ENCODE results near the gene R3HCC1L.

The R3HCC1L gene

DNA sequence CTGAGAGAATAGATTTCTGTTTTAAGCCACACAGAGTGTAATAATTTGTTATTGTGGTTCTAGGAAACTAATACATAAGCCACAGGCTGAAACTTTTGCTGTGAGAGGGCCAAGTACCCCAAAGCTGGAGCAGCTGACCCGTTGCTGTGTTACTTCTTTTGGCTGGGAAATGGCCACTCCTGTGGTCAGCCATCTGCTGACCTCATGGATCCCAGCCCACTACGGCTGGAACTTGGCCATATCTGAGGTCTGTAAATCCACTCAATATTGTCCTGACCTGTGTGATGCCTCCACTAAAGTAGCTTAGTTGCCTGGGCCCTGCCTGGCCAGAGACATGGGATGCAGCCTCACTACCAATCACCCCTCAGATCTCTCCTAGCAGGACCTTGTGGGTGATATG, 151.0 kb downstream of the R3HCC1L start:
- Histone ChIP-seq H3K27me3 (ENCODE audit: insufficient read depth, low read length) (no peaks in the 10 kb centered on the region), H3K36me3 (ENCODE audit: insufficient read depth, low read length) (no peaks in the 10 kb centered on the region), H3K4me3 (ENCODE audit: low read length) (no peak overlapping the region), H3K9ac (ENCODE audit: low read depth, low read length) (no peak overlapping the region), H3K27ac (ENCODE audit: low read depth, low read length) (no peak overlapping the region), H3K9me3 (ENCODE audit: insufficient read depth, low read depth, low read length) (no peaks in the 10 kb centered on the region), H3K4me1 (ENCODE audit: insufficient read depth, low read length) (no peaks in the 10 kb centered on the region)
- WGBS = 93% methylated on average over 2 of the region's 2 CpGs

DNA sequence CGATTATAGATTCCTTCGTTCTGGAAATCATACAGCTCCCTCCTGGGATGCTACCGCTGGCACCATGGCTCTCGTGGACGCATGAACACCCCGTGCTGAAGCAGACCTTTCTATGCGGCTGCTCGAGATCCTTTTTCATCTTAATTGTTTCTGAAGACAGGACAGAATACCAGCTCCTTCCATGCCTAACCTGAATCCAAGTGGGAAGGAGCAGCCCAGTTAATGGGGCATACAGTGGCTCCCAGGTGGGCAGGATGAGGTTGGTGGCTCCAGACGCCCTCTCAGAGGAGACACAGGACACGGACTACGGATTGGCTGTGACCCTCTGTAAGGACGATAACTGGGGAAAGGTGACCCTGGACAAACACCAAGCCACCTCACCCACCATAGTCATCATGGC, 152.0 kb downstream of the R3HCC1L start:
- no peaks in the 10 kb centered on the region for H3K36me3 ChIP-seq (ENCODE audit: insufficient read depth, low read length)
- H3K9me3 ChIP-seq (ENCODE audit: insufficient read depth, low read depth, low read length) = no peaks in the 10 kb centered on the region
- H3K27ac ChIP-seq (ENCODE audit: low read depth, low read length) = no peak overlapping the region
- H3K9ac ChIP-seq (ENCODE audit: low read depth, low read length) = no peak overlapping the region
- no peaks in the 10 kb centered on the region for H3K4me1 ChIP-seq (ENCODE audit: insufficient read depth, low read length)
- no peaks in the 10 kb centered on the region for H3K27me3 ChIP-seq (ENCODE audit: insufficient read depth, low read length)
- H3K4me3 ChIP-seq (ENCODE audit: low read length) = no peak overlapping the region
- 94% methylated on average over 12 of the region's 12 CpGs for whole genome bisulfite sequencing

DNA sequence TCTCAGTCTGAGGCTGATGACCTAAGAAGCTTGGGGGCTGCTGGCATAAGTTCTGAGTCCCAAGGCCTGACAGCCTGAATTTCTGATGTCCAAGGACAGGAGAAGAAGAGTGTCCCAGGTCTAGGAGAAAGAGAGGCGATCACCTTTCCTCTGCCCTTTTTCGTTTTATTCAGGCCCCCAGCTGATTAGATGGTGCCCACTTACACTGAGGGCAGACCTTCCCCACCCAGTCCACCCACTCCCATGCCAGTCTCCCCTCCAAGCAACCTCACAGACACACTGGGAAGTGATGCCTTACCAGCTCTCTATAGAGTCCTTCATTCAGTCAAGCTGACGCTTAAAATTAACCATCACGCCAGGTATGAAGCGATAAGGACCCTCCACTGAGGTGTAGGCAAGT, 152.9 kb downstream of the R3HCC1L start:
- H3K9me3 ChIP-seq (ENCODE audit: insufficient read depth, low read depth, low read length) = no peaks in the 10 kb centered on the region
- WGBS = 89% methylated on average over 5 of the region's 5 CpGs
- H3K27ac ChIP-seq (ENCODE audit: low read depth, low read length) = no peak overlapping the region
- H3K4me1 ChIP-seq (ENCODE audit: insufficient read depth, low read length) = no peaks in the 10 kb centered on the region
- H3K9ac ChIP-seq (ENCODE audit: low read depth, low read length) = no peak overlapping the region
- H3K4me3 ChIP-seq (ENCODE audit: low read length) = no peak overlapping the region
- no peaks in the 10 kb centered on the region for H3K27me3 ChIP-seq (ENCODE audit: insufficient read depth, low read length)
- H3K36me3 ChIP-seq (ENCODE audit: insufficient read depth, low read length) = no peaks in the 10 kb centered on the region

DNA sequence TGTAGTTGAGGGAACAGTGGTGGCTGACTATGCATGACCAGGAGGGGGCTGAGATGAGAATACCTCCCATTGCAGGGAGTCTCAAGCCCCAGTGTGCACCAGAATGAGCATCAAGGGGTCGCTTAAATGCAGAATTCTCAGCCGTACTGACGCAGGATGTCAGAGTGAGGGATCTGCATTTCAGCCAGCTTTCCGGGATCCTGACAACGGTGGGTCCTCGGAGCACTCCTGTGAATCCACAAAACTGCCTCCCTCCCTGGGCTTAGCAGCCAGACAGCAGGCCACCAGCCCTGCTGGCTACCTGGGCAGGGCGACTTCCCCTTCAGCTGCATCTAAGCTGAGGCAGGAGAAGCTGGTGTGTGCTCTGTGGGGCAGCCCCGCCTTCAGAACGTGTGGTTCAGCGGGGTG, 155.3 kb downstream of the R3HCC1L start:
- Histone ChIP-seq H3K36me3 (ENCODE audit: insufficient read depth, low read length) (no peaks in the 10 kb centered on the region), H3K9me3 (ENCODE audit: insufficient read depth, low read depth, low read length) (no peaks in the 10 kb centered on the region), H3K27ac (ENCODE audit: low read depth, low read length) (no peak overlapping the region), H3K9ac (ENCODE audit: low read depth, low read length) (no peak overlapping the region), H3K4me3 (ENCODE audit: low read length) (no peak overlapping the region), H3K27me3 (ENCODE audit: insufficient read depth, low read length) (no peaks in the 10 kb centered on the region), H3K4me1 (ENCODE audit: insufficient read depth, low read length) (no peaks in the 10 kb centered on the region)
- 54% methylated on average over 10 of the region's 10 CpGs for WGBS

DNA sequence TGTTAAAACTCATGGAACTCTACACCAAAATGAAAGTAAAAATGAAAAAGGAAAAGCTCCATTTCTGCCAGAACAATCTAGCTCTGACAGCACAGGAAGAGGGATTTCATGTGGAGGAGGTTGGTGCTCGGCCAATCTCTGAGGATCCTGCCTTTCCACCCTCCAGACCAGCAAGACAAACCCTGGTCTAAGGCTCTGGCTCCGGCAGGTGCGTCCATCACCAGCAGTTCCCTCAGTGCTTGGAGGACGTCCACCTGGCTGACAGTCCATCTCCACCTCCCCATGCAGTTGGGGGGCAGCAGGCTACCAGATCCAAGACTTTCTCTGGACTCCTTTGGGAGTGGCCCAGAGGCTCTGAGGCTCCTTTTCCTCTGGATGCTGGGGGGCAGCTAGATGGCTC, 158.5 kb downstream of the R3HCC1L start:
- Histone ChIP-seq H3K9me3 (ENCODE audit: insufficient read depth, low read depth, low read length) (no peaks in the 10 kb centered on the region), H3K27ac (ENCODE audit: low read depth, low read length) (no peak overlapping the region), H3K36me3 (ENCODE audit: insufficient read depth, low read length) (no peaks in the 10 kb centered on the region), H3K4me1 (ENCODE audit: insufficient read depth, low read length) (peaks cover 13% of the 10 kb centered on the region), H3K27me3 (ENCODE audit: insufficient read depth, low read length) (no peaks in the 10 kb centered on the region), H3K9ac (ENCODE audit: low read depth, low read length) (no peak overlapping the region), H3K4me3 (ENCODE audit: low read length) (no peak overlapping the region)
- WGBS = 90% methylated on average over 4 of the region's 4 CpGs

DNA sequence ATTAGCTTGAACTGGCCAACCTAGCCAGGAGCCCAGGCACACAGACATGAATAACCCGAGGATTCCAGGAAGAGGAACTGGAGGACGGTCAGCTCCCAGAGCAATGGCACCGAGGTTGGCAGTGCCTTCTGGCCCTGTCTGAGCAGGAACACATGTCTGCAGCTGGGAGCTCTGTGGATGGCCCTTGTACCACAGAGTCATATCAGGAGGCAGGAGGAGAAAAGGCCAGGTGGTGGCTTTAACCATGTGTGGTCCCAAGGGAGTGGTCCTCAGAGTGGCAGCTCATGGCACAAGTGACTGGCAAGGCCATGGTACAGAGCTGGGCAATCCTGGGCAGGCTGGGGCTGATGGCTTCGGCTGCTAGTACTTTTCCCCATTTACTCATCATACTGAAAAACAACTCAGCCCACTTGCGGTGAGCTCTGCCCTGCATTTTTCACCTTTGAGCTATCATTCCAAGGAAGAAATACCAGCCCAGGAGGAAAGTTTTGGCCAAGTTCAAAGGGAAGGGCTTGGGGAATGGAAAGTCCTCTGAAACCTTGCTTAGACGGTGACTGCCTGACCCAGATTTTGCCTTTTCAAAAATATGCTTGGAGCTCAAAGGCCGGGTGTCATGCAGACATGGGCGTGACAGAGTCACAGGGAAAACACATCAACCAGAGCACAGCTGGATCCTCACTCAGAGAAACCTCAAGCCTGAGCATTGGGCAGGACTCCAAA, 159.3 kb downstream of the R3HCC1L start:
- WGBS = 89% methylated on average over 8 of the region's 8 CpGs
- H3K4me1 ChIP-seq (ENCODE audit: insufficient read depth, low read length) = peaks cover 13% of the 10 kb centered on the region
- no peak overlapping the region for H3K27ac ChIP-seq (ENCODE audit: low read depth, low read length)
- H3K9ac ChIP-seq (ENCODE audit: low read depth, low read length) = no peak overlapping the region
- H3K9me3 ChIP-seq (ENCODE audit: insufficient read depth, low read depth, low read length) = no peaks in the 10 kb centered on the region
- no peak overlapping the region for H3K4me3 ChIP-seq (ENCODE audit: low read length)
- H3K27me3 ChIP-seq (ENCODE audit: insufficient read depth, low read length) = no peaks in the 10 kb centered on the region
- H3K36me3 ChIP-seq (ENCODE audit: insufficient read depth, low read length) = no peaks in the 10 kb centered on the region

DNA sequence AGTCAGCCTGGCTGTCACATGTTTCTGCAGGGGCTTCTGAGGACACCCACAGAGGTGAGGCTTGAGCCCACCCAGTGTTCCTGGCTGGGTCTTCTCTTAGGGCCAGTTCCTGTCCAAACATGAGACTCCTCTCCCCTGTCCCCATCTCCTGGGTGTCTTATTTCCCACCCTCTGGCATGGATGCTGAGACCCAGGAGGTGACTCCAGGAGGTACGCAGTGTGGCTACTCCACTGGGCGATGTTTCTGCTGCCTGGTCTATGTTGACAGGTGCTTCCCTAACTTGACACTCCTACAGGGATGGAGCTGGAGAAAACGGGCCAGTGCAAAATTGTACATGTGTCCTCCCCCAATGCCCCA, 159.8 kb downstream of the R3HCC1L start:
- Histone ChIP-seq H3K36me3 (ENCODE audit: insufficient read depth, low read length) (no peaks in the 10 kb centered on the region), H3K27me3 (ENCODE audit: insufficient read depth, low read length) (no peaks in the 10 kb centered on the region), H3K9me3 (ENCODE audit: insufficient read depth, low read depth, low read length) (no peaks in the 10 kb centered on the region), H3K4me3 (ENCODE audit: low read length) (no peak overlapping the region), H3K9ac (ENCODE audit: low read depth, low read length) (no peak overlapping the region), H3K27ac (ENCODE audit: low read depth, low read length) (no peak overlapping the region), H3K4me1 (ENCODE audit: insufficient read depth, low read length) (peaks cover 13% of the 10 kb centered on the region)
- WGBS = 92% methylated on average over 3 of the region's 3 CpGs

All from HUES64 (cell line).